Glomerular endothelial cell (primary cell): ENCODE results near the gene AHSG. TPM values are rescaled to one million over a fixed set of nuclear protein-coding genes. Genes with fewer than 3 reads are reported as not detected.
A peak's percentile ranks its signal among the peaks of the same experiment; 100 is the strongest.
"Not testable (repeated sequence)": the region's sequence is repeated elsewhere in the genome, so short reads cannot be mapped to it uniquely, and the experiment has no call there.

Source experiments
- DNase-seq: peaks from one replicate; pipeline ENCODE4 v3.0.0-alpha.2; 2011; ENCODE audit warnings: low read depth, low spot score; ENCODE audit errors: extremely low read depth
- total RNA-seq: library from RNA; depleted of rRNA; stranded (reverse); fragments of >200 nt; gene quantifications from 2 replicates; pipeline ENCODE4 v1.2.3, GENCODE V29; 2015

AHSG gene
- total RNA-seq, 1 donor from 2014 or later, result not detected

DNA sequence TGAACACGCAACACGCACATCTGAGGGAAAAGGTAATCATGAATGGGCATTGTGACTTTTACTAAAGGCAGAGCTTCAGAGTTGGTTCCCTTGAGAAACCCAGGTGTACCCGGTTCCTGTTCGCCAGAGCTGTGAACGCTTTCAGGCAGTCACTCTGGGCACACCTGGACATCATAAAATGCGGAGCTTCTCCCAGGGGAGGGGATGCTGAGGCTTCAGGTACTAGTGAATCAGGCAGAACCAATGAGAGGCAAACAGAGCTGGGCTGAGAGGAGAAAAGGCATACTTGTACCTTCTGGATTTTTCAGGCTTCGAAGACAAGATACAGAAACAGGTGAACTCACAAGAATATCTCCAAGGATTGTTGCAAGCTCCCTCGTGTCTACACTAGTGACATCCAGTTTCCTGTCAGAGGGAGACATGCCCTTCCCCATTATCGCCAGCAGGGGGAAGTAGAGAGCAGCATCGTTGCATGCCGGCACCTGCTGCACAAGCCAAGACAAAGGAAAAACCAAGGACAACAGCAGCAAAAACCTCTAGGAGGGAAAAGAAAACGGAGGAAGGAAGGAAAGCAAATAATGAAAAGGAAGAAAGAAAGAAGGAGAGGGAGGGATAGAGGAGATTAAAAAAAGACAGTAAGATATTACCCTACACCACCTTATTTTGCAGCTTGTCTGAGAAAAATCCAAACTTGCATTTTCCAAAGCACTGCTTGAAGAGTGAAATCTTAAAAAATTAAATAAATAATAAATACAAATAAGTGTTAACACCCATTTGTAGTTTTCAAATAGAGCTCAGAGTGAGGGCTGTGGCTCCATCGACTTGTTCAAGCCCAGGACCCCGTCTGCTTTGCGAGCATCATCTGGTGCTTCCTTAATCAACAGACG is 2.0 kb downstream of the AHSG start:
- peak; percentile 34 for DNase-seq

DNA sequence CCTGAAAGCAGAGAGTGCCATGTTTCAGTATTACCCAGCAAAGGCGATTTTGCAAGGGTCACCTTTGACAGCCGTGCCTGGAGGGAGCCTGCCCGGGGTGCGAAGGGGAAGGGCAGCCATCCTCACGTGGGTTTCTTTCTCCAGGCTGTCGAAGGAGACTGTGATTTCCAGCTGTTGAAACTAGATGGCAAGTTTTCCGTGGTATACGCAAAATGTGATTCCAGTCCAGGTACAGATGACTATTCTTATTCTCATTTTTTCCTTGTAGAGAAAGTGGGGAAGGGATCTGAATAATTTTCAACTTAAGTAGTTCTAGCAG is 3.4 kb downstream of the AHSG start:
- no peak for DNase-seq

DNA sequence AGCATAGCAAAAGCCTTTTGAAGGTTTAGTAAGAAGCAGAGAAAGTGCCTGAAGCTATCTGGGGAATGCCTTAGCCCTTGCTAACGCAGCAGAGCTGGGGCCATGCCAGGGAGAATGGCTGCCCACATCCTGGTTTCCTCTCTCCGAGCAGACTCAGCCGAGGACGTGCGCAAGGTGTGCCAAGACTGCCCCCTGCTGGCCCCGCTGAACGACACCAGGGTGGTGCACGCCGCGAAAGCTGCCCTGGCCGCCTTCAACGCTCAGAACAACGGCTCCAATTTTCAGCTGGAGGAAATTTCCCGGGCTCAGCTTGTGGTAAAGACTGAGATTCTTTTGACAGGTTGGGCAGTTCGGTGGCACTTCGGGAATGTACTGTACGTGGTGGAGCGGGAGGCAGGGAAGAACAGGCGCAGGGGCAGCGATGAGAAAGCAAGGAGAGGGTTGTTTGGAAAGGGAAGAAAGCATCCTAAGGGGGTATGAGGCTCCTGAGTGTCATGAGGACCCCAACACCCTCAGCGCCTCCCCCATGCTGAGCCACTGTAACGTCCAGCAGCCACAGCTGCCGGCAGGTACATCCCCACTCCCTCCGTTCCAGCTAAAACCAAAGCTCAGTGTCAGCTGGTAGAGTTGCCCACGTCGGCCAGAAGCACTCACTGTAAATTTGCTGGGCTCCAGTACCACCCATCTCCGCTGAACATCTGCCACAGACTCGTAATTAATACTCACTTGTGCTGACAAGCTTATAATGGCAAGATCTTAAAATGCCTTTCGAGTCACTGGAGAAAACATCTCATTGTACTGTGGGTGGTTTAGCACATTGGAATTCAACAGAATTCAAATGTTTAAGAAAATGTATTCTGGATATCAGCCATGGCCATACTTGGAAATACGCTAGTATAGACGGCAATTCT is 4.4 kb downstream of the AHSG start:
- DNase-seq, result peak; percentile 33

DNA sequence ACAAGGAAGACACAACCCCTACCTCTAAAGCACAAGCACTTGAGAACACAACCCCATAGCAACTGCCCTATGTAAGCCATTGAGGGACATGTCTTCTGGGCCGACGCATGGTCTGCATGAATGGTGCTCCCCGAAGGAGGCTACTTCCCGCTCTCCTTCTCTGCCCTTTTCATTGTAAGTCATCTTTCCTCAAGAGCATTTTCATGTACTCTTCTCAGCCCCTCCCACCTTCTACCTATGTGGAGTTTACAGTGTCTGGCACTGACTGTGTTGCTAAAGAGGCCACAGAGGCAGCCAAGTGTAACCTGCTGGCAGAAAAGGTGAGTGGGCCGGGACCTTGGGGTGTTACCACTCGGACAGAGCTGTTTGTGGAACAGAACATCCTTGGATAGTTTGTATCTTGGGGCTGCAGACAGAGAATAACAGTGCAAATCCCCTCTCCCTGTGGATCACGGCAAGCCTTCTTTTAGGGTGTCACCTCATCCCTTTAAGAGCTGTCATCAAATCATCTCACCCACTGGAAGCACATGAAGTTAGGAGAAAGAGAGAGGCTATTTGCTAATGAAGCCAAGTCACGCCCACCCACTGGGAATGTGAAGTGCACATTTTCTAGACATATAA is 5.6 kb downstream of the AHSG start:
- DNase-seq, result no peak

DNA sequence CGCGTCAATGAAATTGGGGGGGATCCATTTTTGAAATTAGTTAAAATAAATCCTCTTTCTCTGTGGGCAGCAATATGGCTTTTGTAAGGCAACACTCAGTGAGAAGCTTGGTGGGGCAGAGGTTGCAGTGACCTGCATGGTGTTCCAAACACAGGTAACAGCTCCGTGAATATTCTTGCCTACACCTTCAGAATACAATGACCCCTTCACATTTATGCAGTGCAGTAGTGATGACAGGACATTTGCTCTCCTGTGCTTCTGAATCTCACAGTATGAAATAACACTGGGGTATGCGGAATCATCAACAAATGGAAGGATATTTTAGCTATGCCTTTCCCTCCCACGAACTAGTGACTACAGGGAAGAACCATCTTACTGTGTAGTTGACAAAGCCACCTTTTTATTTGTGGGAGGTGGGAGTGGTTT is 6.9 kb downstream of the AHSG start:
- no peak for DNase-seq

DNA sequence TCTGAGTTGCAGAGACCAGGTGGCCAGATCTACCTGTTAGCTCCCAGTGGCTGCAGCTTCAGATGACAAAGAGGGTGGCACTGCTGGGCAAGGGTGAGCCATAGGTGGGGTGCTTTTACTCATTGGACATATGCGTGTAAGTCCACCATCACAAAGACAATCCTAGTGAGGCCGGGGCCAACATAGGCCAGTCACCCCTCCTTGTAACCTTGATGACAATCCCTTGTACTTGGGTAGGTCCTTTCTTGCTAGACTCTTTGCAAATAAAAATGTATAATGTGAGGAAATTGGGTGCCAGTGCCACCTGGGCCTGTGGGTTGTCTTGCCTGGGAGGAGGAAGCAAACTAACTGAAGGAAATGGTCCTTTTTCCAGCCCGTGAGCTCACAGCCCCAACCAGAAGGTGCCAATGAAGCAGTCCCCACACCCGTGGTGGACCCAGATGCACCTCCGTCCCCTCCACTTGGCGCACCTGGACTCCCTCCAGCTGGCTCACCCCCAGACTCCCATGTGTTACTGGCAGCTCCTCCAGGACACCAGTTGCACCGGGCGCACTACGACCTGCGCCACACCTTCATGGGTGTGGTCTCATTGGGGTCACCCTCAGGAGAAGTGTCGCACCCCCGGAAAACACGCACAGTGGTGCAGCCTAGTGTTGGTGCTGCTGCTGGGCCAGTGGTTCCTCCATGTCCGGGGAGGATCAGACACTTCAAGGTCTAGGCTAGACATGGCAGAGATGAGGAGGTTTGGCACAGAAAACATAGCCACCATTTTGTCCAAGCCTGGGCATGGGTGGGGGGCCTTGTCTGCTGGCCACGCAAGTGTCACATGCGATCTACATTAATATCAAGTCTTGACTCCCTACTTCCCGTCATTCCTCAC is 7.6 kb downstream of the AHSG start:
- DNase-seq, result no peak

DNA sequence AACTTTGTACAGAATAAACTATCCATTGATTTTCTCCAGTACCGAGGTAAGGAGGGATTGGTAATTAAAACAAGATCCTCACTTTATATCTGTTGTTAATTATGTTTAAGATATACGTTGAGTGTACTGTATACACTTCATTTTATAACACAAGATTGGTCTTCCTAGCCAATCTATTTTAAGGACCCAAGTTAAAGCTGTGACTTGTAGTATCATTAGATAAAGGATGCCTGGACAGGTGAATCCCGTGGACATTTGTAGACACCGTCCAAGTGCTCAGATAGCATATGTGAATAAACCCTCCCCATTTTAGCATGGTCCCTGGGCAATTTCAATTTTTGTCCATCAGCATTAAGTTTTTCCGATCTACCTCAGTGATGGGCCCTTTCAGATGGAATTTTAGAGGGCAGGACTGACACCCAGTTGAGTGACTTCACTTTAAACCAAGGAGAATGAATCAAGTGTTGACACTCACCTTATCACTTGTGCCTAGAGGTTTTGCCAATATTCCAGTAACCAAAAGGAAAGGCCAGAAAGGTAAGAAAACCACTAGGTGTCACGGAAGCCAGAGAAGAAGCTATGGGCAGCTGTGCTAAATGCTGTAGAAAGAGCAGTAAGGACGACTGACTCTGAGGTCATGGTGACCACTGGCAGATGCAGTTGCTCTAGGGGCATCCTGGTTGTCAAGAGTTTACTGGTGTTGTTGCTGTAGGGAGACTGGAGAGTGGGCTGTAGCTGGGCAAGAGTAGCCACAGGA is 9.2 kb downstream of the AHSG start:
- DNase-seq, result no peak

DNA sequence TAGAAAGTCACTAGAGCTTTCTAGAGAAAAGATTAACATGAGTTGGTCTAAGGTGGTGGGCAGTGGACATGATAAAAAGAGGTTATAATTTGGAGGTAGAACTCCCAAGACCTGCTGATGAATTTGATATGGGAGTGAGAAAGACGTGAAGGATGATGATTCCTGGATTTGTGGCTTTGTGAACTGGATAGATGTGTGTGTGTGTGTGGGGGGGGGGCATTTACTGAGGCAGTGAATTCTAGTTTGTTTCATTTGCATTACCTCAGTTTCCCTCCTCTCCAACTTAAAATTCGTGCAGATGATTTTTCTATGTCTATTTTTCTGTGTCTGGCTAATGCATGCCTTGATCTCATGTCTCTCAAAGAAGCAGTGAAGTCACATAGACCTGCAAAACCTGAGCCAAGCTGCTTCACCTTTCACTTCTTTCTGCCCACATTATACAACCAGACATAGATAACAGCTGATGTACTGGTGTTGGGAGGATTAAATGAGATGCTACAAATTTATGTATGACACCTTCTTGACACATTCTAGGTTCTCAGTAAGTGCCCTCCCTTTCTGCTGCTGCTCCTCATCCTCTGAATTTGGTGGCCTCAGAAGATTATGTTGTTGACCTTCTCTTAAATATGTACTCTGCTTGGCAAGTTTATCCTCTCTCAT is 9.9 kb downstream of the AHSG start:
- DNase-seq, result no peak

DNA sequence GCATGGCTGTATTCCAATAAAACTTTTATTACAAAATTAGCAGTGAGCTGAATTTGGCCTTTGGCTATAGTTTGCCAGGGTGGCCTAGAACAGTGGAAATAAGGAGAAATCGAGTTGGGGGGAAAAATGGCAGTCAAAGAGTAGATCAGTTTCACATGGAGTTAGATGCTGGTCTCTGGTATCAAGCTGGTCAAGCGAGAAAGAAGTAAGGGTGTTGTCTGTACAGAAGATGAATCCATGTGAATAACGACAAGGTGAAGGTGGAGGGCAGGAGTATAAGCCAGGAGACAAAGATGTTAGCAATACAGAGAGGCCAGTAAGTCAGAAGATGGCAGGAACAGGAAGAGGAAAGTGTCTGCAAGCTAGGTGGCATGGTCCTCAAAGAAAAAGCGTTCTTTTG is 11.7 kb downstream of the AHSG start:
- DNase-seq, result no peak

DNA sequence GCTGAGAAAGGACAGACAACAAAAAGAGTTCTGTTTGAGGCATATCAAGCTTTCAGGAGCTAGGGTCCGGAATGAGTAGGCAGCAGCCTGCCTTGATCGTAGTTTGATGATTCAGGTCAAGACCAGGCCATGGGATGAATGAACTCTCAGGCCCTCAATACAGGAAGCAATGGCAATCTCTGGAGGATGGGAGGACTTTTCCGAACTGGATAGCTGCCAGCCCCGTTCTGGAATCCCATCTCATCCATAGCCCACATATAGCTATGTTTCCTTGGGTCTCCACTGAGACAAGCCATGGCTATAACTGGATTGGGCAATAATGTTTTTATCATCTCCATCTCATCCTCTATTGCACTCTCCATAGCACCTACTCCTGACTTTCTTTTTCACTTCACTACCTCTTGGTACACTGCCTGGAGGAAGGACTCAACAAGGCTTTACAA is 12.8 kb downstream of the AHSG start:
- DNase-seq, result no peak

DNA sequence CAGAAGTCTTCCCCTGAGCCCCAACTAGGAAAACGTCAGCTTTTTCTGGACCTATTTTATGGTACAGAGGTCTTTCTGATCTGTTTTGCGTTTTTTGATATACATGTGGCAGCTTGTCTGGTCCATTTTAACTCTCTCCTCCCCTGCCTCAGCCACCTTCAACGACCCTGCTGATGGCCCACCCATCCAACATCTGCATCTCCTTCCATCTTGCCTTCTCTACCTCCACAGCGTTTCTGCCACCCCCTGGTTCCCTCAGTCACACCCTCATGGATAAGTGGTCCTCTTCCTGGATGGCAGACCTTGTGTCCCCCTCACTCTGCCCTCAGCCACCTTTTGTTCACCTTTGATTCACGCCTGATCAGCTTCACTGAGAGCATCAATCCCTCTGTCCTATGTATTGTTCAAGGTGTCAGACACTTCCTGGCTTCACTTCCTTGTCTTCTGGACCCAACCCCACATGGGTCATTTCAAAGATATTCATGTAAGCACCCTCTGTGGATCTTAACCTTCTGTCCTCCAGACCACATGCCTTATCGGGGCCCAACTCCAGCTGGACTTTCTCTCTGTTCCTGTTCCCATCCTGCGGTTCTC is 13.5 kb downstream of the AHSG start:
- DNase-seq, result no peak

DNA sequence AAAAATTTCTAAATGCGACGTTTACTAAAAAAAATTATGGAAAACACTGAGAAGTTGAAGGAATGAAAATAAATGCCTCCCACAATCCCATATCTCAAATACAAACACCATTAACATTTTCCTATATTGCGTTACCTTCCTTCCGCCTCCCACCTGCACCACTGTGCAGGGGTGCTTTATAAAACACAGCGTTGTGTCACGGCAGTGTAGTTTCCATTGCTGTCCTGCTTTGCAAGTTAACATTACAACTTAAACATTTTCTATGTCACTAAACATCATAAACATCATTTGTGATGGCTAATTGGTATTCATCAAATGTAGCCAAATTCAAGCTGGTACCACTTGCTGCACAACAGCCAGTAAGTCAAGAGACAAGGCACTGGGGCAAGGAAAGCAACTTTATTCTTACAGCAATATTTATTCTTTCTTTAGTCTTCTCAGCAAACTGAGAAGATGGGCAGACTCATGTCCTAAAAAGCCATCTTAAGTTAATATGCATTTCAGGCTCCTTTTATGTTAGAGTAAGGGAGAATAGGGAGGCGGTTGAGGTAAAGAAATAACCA is 15.1 kb downstream of the AHSG start:
- no peak for DNase-seq

DNA sequence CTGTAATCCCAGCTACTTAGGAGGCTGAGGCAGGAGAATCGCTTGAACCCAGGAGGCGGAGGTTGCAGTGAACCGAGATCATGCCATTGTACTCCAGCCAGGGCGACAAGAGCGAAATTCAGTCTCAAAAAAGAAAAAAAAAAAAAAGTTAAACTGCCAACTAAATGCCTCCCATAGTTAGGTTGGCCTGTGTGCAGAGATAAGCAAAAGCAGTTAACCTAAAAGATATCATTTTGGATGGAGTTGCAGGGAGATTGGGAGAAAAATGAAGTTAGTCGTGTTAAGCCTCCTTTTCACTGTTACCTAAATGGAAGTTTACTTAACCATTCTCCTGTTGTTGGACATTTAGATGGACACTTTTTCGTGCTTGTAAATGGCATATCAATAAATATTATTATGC is 15.9 kb downstream of the AHSG start:
- DNase-seq, result no peak

DNA sequence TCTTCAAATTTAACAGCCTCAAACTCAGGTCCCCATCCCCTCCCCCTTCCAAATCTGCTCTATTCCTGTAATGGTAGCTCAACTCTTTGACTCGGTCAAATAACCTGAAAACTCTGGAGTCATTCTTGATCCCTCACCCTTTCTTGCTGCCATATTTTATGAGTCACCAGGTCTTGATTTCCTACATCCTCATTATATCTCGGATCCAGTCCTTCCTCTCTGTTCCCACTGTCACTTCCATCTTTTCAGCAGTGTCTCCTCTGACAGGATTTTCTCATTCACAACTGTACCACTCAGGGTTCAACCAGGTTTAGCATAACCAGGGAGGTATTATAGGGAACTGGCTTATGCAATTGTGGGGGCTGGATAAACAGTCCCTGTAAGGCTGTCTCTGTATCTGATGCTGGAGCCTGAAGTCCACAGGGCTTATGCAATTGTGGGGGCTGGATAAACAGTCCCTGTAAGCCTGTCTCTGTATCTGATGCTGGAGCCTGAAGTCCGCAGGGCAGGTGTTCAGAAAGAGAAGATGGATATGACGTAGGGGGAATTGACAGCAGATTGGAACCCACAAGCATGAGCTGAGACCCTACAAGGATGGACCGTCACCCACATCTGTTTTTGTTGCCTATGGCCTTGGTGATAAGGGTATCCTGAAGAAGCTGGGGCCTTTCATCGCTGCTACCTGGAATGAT is 18.2 kb downstream of the AHSG start:
- no peak for DNase-seq

DNA sequence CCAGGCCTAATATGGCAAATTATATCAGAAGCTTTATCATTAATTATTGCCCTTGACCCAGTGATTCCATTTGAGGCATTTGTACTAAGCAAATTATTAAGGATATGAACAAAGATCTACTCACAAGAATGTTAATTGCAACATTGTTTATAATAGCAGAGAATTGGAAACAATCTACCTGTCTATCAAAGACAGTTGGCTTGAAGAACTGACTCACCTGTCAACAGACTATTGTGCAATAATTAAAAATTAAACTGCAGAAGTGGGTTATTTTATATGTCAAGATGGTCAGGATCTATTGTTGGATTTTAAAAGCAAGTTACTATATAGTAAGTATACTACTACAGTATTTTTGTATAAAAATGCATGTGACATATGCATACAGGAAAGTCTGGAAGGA is 20.6 kb downstream of the AHSG start:
- no peak for DNase-seq

DNA sequence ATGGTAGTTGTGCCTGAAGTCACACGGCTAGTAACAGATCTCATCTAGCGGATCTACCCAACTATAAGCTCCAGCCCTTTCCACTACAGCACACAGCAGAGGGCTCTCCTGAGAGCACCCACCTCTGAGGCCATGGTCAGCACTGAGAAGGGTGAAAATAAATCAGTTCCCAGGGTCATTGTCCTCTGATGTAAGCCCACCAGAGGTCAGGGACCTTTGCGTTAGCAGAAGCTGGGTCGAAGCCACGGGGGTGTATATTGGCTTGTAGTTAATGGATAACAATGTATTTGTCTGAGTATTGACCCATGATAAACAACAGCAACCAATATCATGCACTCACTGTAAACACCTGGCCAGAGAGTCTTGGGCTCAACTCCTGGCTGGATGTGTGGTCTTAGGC is 21.3 kb downstream of the AHSG start:
- not testable (repeated sequence) for DNase-seq

DNA sequence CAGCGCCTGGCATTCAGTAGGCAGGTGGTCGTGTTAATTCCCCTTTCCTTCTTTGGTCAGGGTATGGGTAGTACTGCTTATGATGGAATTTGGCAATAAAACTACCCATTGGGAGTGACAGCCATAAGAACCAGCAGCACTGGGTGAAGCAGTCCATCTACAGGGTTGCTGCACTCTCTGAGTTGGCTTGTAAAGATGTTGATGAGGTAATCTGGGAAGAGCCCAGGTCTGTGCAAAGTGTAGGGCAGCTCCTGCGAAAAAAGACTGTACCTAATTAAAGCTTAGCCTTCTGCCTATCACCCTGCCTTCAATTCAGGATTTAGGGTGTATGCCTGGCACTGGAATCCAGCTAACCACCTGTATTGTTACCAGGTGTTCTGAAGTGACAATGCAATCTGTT is 22.7 kb downstream of the AHSG start:
- DNase-seq, result no peak

DNA sequence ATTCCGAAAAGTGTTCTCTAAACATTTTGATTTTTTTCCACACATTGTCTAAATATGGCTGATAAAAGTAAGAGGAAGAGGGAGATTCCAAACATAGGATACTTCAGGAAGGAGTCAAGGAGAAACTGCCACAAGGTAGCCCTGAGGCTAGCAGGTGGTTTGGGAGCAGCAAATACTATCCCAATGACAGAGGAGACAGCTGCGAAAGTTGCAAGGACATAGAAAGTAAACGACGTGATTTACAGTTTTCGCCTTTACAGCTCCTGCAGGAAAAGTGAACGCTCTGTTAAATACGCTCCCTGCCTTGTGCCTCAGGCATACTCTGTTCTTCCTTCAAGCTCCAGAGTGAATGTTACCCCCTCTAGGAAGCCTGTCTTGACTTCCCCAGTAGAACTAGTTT is 23.7 kb downstream of the AHSG start:
- no peak for DNase-seq
